IMR-90 (cell line): ENCODE measurements around the gene BCL7A. TPM values are rescaled to one million over a fixed set of nuclear protein-coding genes. Genes with fewer than 3 reads are reported as not detected.

Experiments
- ATAC-seq: fragments of 200-7000 bp; cut with Tn5 transposase; 2 replicates; pipeline ENCODE4 v1.9.1; 2020; ENCODE audit warnings: low read depth, mild to moderate bottlenecking, moderate library complexity
- BruUV-seq: library from RNA; stranded (reverse); fragments of 400-500 nt; replicated peaks from 2 replicates; lab custom pipeline; 2021; lab: Mats Ljungman, UMichigan
- CTCF ChIA-PET: fragments of 300-600 bp; formaldehyde crosslinking; extraction: SDS; loops from one replicate; lab custom pipeline; 2021; ENCODE audit warnings: antibody characterized with exemption; lab: Yijun Ruan, JAX
- POLR2A ChIA-PET: fragments of 300-600 bp; sonication (Branson Sonifier 250); formaldehyde crosslinking; loops from one replicate; lab custom pipeline; 2022; ENCODE audit warnings: antibody characterized with exemption; ENCODE audit not compliant: unreplicated experiment; lab: Charles Lee
- DNase-seq: peaks from one replicate; pipeline ENCODE4 v3.0.0; 2013
- H2AFZ ChIP-seq: replicated peaks from 2 replicates; pipeline ENCODE3; 2013; ENCODE audit warnings: low read length, mild to moderate bottlenecking; ENCODE audit not compliant: poor library complexity
- H2AK5ac ChIP-seq: 2 replicates; pipeline ENCODE4 v1.6.1; 2013; ENCODE audit warnings: low read depth, low read length, inconsistent platforms
- H2AK9ac ChIP-seq: replicated peaks from 2 replicates; pipeline ENCODE3; 2013; ENCODE audit warnings: mild to moderate bottlenecking, low read depth, low read length, moderate library complexity; ENCODE audit not compliant: poor library complexity
- H2BK120ac ChIP-seq: 2 replicates; pipeline ENCODE4 v1.6.1; 2013; ENCODE audit warnings: low read depth, low read length, inconsistent platforms
- H2BK15ac ChIP-seq: 3 replicates; pipeline ENCODE4 v1.6.1; 2013; ENCODE audit warnings: low read depth, low read length, inconsistent platforms
- H2BK20ac ChIP-seq: 2 replicates; pipeline ENCODE4 v1.6.1; 2013; ENCODE audit warnings: low read depth, mild to moderate bottlenecking, inconsistent platforms, low read length, moderate library complexity
- H2BK5ac ChIP-seq: 2 replicates; pipeline ENCODE4 v1.6.1; 2013; ENCODE audit warnings: mild to moderate bottlenecking, low read depth, low read length, inconsistent platforms; ENCODE audit not compliant: poor library complexity, severe bottlenecking
- H3K14ac ChIP-seq: replicated peaks from 2 replicates; pipeline ENCODE4 v1.6.1; 2013; ENCODE audit warnings: low read depth, low read length, inconsistent platforms
- H3K18ac ChIP-seq: 2 replicates; pipeline ENCODE4 v1.6.1; 2013; ENCODE audit warnings: low read depth, low read length, control low read depth
- H3K23ac ChIP-seq: 2 replicates; pipeline ENCODE4 v1.6.1; 2013; ENCODE audit warnings: low read depth, low read length, inconsistent platforms
- H3K27ac ChIP-seq: 2 replicates; pipeline ENCODE4 v1.5.1; 2013; ENCODE audit warnings: mild to moderate bottlenecking, control low read depth, low read length; ENCODE audit not compliant: insufficient read depth
- H3K27me3 ChIP-seq: 2 replicates; pipeline ENCODE4 v1.6.1; 2013; ENCODE audit warnings: low read length; ENCODE audit not compliant: control insufficient read depth, insufficient read depth
- H3K36me3 ChIP-seq: 2 replicates; pipeline ENCODE4 v1.6.1; 2013; ENCODE audit warnings: low read length, mixed read lengths; ENCODE audit not compliant: control insufficient read depth, insufficient read depth
- H3K4ac ChIP-seq: 2 replicates; pipeline ENCODE4 v1.6.1; 2013; ENCODE audit warnings: low read depth, low read length, inconsistent platforms
- H3K4me1 ChIP-seq: 2 replicates; pipeline ENCODE4 v1.6.1; 2013; ENCODE audit warnings: low read length, mixed read lengths; ENCODE audit not compliant: control insufficient read depth, insufficient read depth
- H3K4me2 ChIP-seq: 2 replicates; pipeline ENCODE4 v1.6.1; 2013; ENCODE audit warnings: low read depth, mild to moderate bottlenecking, control low read depth, low read length, moderate library complexity
- H3K4me3 ChIP-seq: 2 replicates; pipeline ENCODE4 v1.5.1; 2013; ENCODE audit warnings: low read depth, mild to moderate bottlenecking, control low read depth, low read length, moderate library complexity; ENCODE audit not compliant: insufficient read depth
- H3K56ac ChIP-seq: 2 replicates; pipeline ENCODE4 v1.6.1; 2013; ENCODE audit warnings: low read length, inconsistent platforms; ENCODE audit not compliant: insufficient read depth; ENCODE audit errors: extremely low read depth
- H3K79me1 ChIP-seq, 2 experiments: 2 replicates each; pipeline ENCODE4 v1.6.1; 2013; ENCODE audit warnings: low read length in 2 of 2, inconsistent platforms in 1 of 2, low read depth in 1 of 2
- H3K9ac ChIP-seq: 2 replicates; pipeline ENCODE4 v1.6.1; 2013; ENCODE audit warnings: low read depth, low read length, control low read depth
- H3K9me1 ChIP-seq: 2 replicates; pipeline ENCODE4 v1.6.1; 2013; ENCODE audit warnings: low read length, inconsistent platforms; ENCODE audit not compliant: insufficient read depth
- H3K9me3 ChIP-seq: 2 replicates; pipeline ENCODE4 v1.6.1; 2013; ENCODE audit warnings: low read length; ENCODE audit not compliant: control insufficient read depth, insufficient read depth
- H4K20me1 ChIP-seq: 2 replicates; pipeline ENCODE4 v1.6.1; 2013; ENCODE audit warnings: low read length, inconsistent platforms; ENCODE audit not compliant: insufficient read depth
- H4K5ac ChIP-seq: 2 replicates; pipeline ENCODE4 v1.6.1; 2013; ENCODE audit warnings: mild to moderate bottlenecking, low read depth, low read length, control low read depth
- H4K8ac ChIP-seq, 2 experiments: 2 replicates each; pipeline ENCODE4 v1.6.1; 2013; ENCODE audit warnings: low read depth in 2 of 2, low read length in 2 of 2, control low read depth in 1 of 2, inconsistent platforms in 1 of 2
- H4K91ac ChIP-seq: 2 replicates; pipeline ENCODE4 v1.6.1; 2013; ENCODE audit warnings: low read depth, low read length, inconsistent platforms; ENCODE audit not compliant: insufficient read depth
- BHLHE40 ChIP-seq: fragments of 150-350 bp; IDR thresholded peaks from 2 replicates; pipeline ENCODE4 v1.6.1; 2016; ENCODE audit warnings: mild to moderate bottlenecking, low read depth, low read length
- ELK1 ChIP-seq: fragments of 150-350 bp; IDR thresholded peaks from 2 replicates; pipeline ENCODE4 v1.6.1; 2016; ENCODE audit warnings: low read depth, mild to moderate bottlenecking, low read length, moderate library complexity, borderline replicate concordance
- WGBS, 2 experiments: methylation state at CpG; one replicate each; pipeline versions ENCODE4 v1.1.5 to v1.1.7; 2013; ENCODE audit warnings: missing lambda C conversion rate in 2 of 2; ENCODE audit not compliant: insufficient read length in 1 of 2; ENCODE audit errors: extremely low coverage in 2 of 2; 5-methylcytosine and 5-hydroxymethylcytosine counted together
- dilution Hi-C: fragments of 300-500 bp; cut with HindIII; formaldehyde crosslinking; loops from one replicate; pipeline ENCODE4 v1.14.3; 2018; ENCODE audit warnings: low sequenced_read_pairs; ENCODE audit not compliant: unreplicated experiment
- in situ Hi-C: fragments of 300-500 bp; cut with MboI; formaldehyde crosslinking; loops from 3 replicates; pipeline ENCODE4 v1.14.3; 2019; ENCODE audit warnings: low sequenced_read_pairs, inconsistent platforms, mixed read lengths
- intact Hi-C: fragments of 100-400 bp; cut with micrococcal nuclease; formaldehyde crosslinking; loops from 2 replicates; pipeline ENCODE4 v1.10.0; 2022
- polyA plus RNA-seq, 3 experiments: library from polyadenylated mRNA; depleted of rRNA; stranded (reverse); fragments of >200 nt; gene quantifications; 2 replicates each; pipeline ENCODE4 v1.2.3, GENCODE V29; 2012; ENCODE audit warnings: low replicate concordance in 1 of 3
- total RNA-seq: library from RNA; depleted of rRNA; stranded (reverse); fragments of >200 nt; gene quantifications from 2 replicates; pipeline ENCODE4 v1.2.3, GENCODE V29; 2012

Gene BCL7A
- total and polyA plus RNA-seq, 2 of the 4 experiments (the other 2 are of a cell fraction) = 5.6 to 7.9 TPM

GRCh38 chr12:121974026-121974985, 47.4 kb upstream of the BCL7A start (continued):
- no peak for TF ChIP-seq ELK1

- Histone ChIP-seq H2BK120ac (no peak overlapping the region), H4K5ac (no peak overlapping the region), H3K9ac (no peak overlapping the region), H3K4me3 (no peak overlapping the region), H2AK5ac (no peak overlapping the region), H3K27me3 (no peaks in the 10 kb centered on the region), H3K14ac (no peak overlapping the region), H3K36me3 (peaks cover 2% of the 10 kb centered on the region; the same call in 1 of the 2 replicates), H3K4me2 (no peak overlapping the region), H2BK5ac (no peak overlapping the region), H3K56ac (no peak overlapping the region), H3K4me1 (no peaks in the 10 kb centered on the region), H3K79me1 (no peaks in the 10 kb centered on the region), H3K4ac (no peak overlapping the region), H3K23ac (no peak overlapping the region), H4K91ac (no peak overlapping the region), H2BK15ac (no peak overlapping the region), H4K8ac (no peak overlapping the region), H3K27ac (no peak overlapping the region), H4K20me1 (no peaks in the 10 kb centered on the region), H2AK9ac (no peak overlapping the region), H2BK20ac (no peak overlapping the region), H3K9me3 (peaks cover 4% of the 10 kb centered on the region; the same call in 1 of the 2 replicates), H3K9me1 (no peaks in the 10 kb centered on the region), H3K18ac (no peak overlapping the region), H2AFZ (no peak overlapping the region)
- dilution Hi-C loops = no loop called here
- DNase-seq (no peak), ATAC-seq (no peak)
- POLR2A ChIA-PET = no interaction called here
- in situ Hi-C loops = no loop called here
- intact Hi-C loops = no loop called here
- WGBS, 2 experiments = 100% methylated on average over 1 of the region's 6 CpGs; no CpG with 5 or more reads in 1 of the 2 experiments
- CTCF ChIA-PET = interaction anchor here (0.8 kb wide), 1 partner anchor 20 kb away, joined by 3 read pairs; no protein-coding TSS in a partner anchor
- TF ChIP-seq BHLHE40 = no peak
- no TSS peak for BruUV-seq
Measured at GRCh38 chr12:121975021-121975420, 46.7 kb upstream of the BCL7A start.
